Stimulated activated CD8-positive, alpha-beta memory T cell treated with anti-CD3 and anti-CD28 coated beads, Interleukin-12 subunit alpha, Interleukin-12 subunit beta, amount 100 ng/mL, for 1 hour (primary cell): ENCODE results near the gene UST.
"Not testable (repeated sequence)": the region's sequence is repeated elsewhere in the genome, so short reads cannot be mapped to it uniquely, and the experiment has no call there.

Experiments used
- DNase-seq: peaks from one replicate; pipeline ENCODE4 v3.0.0-alpha.2; 2020; ENCODE audit warnings: low read depth

The UST gene

DNA sequence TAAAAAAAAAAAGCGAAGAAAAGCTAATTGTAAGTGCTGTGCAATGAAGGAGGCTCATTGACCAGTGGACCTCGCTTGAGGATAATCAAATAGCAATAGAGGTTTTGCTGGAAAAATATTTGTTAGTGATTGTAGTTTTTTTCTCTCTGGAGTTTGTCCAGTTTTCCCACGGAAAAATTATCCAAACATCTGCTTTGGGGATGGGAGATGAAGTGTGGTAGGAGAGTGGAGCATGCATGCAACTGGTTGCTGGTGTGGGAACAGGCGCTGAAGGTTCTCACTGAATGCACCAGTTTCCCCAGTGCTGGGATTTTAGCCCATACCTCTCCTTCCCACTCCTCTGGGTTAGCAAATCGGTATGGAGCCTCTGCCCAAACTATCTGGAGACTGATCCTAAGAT, 288.9 kb downstream of the UST start:
- DNase-seq: no peak

GRCh38 chr6:149037051-149037671, 290.3 kb downstream of the UST start:
- no peak for DNase-seq

DNA sequence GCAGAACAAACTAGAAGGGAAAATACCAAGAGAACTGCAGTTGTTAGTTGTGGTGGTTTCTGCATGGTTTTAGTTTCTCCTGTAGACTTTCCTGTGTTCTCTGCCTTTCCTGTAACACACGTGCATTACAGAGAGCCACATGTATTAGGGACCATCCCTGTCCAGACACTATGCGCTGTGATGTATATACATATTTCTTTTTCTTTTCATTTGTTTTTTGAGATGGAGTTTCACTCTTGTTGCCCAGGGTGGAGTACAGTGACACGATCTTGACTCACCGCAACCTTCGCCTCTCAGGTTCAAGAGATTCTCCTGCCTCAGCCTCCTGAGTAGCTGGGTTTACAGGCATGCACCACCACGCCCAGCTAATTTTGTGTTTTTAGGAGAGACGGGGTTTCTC, 292.2 kb downstream of the UST start:
- not testable (repeated sequence) for DNase-seq

GRCh38 chr6:149041953-149042352, 295.1 kb downstream of the UST start:
- no peak for DNase-seq

GRCh38 chr6:149043476-149044130, 296.8 kb downstream of the UST start:
- DNase-seq: no peak

DNA sequence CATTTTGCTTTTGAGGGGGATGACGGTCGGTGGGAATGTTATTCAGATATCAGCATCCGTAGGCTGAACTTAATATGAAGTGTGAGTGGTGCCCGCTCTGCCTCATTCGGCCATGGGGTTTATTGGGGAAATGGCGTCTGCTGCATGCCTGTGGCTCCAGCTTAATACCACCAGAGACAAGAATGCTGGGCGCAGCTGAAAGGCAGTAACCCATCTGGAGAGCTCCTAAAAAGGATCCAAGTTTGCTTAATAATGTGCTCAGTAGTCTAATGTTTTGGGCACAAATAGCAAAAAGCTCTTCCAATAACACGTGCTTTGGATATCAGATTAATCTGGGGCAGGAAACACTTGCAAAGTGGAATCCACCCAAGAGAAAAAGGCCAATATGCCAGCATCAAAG, 297.7 kb downstream of the UST start:
- DNase-seq: no peak

- no peak for DNase-seq
Observed at GRCh38 chr6:149045404-149045803, 298.6 kb downstream of the UST start.

DNA sequence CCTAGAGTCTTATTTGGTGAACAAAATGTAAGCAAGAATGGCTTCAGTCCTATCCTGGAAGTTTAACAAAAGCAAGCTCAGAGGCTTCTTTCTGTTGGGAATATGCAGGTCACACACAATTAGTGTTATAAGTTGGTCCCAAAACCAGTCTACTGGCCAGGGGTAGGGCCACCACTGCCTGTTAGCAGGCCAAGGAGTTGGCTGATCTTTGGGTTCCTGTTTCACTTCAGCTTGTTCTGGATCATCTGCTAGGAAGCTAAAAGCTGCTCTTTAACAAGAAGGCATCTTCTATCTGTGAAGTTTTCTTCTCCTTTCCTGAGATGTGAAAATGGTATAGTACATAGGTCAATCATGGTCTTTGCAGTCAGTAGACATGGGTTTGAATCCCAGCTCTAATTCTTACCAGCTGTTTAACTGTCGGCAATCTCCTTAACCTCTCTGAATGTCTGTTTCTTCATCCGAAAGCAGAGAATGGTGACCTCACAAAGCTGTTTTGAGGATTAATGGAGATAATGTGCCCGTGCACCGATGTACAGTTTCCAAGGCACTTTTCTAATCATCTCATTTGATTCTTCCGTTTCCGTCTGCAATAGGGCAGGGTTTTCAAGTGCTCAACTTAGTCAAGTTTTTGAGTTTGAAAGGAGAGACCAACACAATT, 299.5 kb downstream of the UST start:
- no peak for DNase-seq

GRCh38 chr6:149046822-149047246, 300.0 kb downstream of the UST start:
- DNase-seq: no peak

GRCh38 chr6:149049230-149049629, 302.4 kb downstream of the UST start:
- DNase-seq: no peak

- no peak for DNase-seq
Observed at GRCh38 chr6:149050160-149050559, 303.3 kb downstream of the UST start.

GRCh38 chr6:149052350-149053106, 305.7 kb downstream of the UST start:
- DNase-seq: no peak

DNA sequence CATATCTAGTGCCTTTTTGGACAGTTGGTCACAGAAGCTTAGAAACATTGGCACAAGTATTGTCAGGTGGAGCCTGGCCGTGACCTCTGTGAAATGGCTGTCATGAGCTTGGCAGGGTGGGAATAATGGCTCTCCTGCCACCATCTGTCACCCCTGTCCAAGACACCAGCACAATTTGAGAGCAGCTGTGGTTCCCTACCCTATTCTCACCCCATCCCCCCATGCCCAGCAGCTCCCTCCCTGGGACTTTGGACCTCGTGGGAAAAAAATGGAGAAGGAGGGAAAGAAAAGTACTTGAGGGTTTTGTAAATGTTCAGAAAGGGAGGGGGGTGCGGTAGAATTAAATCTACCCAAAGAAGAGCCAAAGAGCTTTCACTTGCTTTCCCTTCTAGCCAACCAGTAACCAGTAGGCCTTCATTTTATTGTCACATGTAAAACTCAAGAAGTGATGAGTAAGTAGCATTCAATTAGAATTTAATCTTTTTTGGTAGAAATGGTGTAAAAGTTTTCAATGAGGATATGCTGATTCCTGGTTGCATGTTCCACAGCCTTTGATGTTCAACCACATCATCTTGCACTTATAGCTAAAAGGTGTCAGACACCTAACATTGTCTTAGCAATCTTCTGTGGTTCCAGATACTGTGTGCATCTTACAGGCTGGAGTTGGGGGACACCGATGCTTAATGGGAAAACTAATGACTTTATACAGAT, 307.2 kb downstream of the UST start:
- no peak for DNase-seq

- DNase-seq: no peak
Observed at GRCh38 chr6:149054559-149055194, 307.8 kb downstream of the UST start.

DNA sequence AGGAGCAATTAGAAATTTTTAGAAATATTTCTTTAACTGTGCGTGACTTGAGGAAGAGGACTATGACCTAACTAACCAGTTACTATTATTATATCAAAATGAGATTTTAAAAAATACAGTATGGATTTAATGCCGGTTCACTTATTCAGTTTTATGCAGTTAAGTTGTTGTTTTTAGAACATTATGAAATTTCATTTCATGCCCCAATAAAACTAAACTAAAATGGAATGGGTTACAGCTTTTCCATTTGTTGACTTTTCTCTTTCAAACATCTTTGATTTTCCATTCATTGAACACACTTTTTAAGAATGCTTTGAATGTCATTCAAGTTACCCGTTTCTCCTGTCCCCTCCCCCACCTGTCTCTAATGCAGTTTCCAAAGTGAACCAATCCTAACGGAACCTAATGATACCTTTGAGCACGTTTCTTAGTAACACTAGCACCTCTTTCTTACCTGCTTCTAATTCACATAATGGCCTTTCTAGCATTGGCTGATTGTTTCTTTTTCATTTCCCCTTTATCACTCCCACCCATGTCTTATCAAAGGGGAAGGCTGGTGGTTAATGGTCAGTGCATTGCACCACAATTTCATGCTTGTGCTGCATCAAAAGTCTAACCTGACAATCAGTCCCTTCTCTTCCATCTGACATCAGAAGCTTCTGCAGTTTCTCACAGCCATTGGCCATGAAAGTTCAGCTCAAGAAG, 308.5 kb downstream of the UST start:
- no peak for DNase-seq

- DNase-seq: no peak
Observed at GRCh38 chr6:149056777-149057463, 310.1 kb downstream of the UST start.

- DNase-seq: no peak
Observed at GRCh38 chr6:149057464-149057840, 310.6 kb downstream of the UST start.

DNA sequence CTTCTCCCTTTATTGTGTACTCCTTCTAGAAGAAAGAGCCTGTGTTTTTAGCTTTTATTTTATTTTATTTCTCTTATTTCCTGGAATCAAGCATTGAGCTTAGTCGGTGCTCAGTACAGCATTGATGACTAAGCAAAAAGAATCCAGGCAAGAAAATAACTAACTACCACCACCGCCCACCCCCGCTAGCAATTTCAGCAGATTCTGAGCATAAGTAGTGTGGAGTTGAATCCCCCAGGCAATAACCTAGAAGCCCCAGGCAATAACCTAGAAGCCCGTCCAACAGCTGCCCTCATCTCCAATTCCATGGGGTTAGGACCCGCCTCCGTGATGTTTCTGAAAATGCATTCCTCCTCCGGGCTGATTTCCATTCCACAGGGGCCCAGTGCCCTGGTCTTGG, 312.7 kb downstream of the UST start:
- no peak for DNase-seq

- DNase-seq: peak; percentile 31
Observed at GRCh38 chr6:149060300-149060984, 313.6 kb downstream of the UST start.
